Nephron (organoid): Measurements from ENCODE around the gene VKORC1.

Source experiments
- H3K27ac Mint-ChIP-seq, 3 experiments: 2 replicates each; pipeline ENCODE4 v1.8.0; 2020; ENCODE audit warnings: mixed read lengths in 3 of 3, mild to moderate bottlenecking in 2 of 3, moderate library complexity in 1 of 3
- H3K27me3 Mint-ChIP-seq: 2 replicates; pipeline ENCODE4 v1.8.0; 2021; ENCODE audit warnings: low read depth, mild to moderate bottlenecking, moderate library complexity, mixed read lengths
- H3K36me3 Mint-ChIP-seq: 2 replicates; pipeline ENCODE4 v1.8.0; 2020; ENCODE audit warnings: low read depth, mixed read lengths
- H3K4me1 Mint-ChIP-seq: 2 replicates; pipeline ENCODE4 v1.8.0; 2020; ENCODE audit warnings: mixed read lengths
- H3K4me3 Mint-ChIP-seq, 3 experiments: 2 replicates each; pipeline ENCODE4 v1.8.0; 2020; ENCODE audit warnings: mild to moderate bottlenecking in 3 of 3, mixed read lengths in 3 of 3, moderate library complexity in 2 of 3
- H3K9me3 Mint-ChIP-seq: 2 replicates; pipeline ENCODE4 v1.8.0; 2020; ENCODE audit warnings: mixed read lengths
- TF ChIP-seq, protein P1 (sequence below), 3 experiments: fragments of 200-600 bp; sonication (generic); IDR thresholded peaks; one replicate each; pipeline ENCODE4 v1.5.0; 2021; ENCODE audit warnings: antibody characterized with exemption in 3 of 3; ENCODE audit not compliant: unreplicated experiment in 3 of 3

Gene VKORC1

GRCh38 chr16:31043352-31043751 is 51.2 kb downstream of the VKORC1 start:
- no peak overlapping the region for H3K4me3 Mint-ChIP-seq
- peaks cover 5% of the 10 kb centered on the region for H3K36me3 Mint-ChIP-seq
- no peaks in the 10 kb centered on the region for H3K9me3 Mint-ChIP-seq
- TF ChIP-seq, protein P1, sequence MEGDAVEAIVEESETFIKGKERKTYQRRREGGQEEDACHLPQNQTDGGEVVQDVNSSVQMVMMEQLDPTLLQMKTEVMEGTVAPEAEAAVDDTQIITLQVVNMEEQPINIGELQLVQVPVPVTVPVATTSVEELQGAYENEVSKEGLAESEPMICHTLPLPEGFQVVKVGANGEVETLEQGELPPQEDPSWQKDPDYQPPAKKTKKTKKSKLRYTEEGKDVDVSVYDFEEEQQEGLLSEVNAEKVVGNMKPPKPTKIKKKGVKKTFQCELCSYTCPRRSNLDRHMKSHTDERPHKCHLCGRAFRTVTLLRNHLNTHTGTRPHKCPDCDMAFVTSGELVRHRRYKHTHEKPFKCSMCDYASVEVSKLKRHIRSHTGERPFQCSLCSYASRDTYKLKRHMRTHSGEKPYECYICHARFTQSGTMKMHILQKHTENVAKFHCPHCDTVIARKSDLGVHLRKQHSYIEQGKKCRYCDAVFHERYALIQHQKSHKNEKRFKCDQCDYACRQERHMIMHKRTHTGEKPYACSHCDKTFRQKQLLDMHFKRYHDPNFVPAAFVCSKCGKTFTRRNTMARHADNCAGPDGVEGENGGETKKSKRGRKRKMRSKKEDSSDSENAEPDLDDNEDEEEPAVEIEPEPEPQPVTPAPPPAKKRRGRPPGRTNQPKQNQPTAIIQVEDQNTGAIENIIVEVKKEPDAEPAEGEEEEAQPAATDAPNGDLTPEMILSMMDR (IDR thresholded peaks at IDR 0.05; ENCODE audit: unreplicated experiment in 3 of 3), result no peak
- H3K27me3 Mint-ChIP-seq, result no peaks in the 10 kb centered on the region
- H3K27ac Mint-ChIP-seq, result no peak overlapping the region
- H3K4me1 Mint-ChIP-seq, result no peaks in the 10 kb centered on the region

GRCh38 chr16:31042866-31043265 is 51.7 kb downstream of the VKORC1 start:
- TF ChIP-seq, protein P1 (IDR thresholded peaks at IDR 0.05; ENCODE audit: unreplicated experiment in 3 of 3), result no peak
- Mint-ChIP-seq H3K27ac (no peak overlapping the region), H3K27me3 (no peaks in the 10 kb centered on the region), H3K9me3 (no peaks in the 10 kb centered on the region), H3K4me1 (no peaks in the 10 kb centered on the region), H3K36me3 (peaks cover 5% of the 10 kb centered on the region), H3K4me3 (no peak overlapping the region)
